8988T (cell line): Measurements from ENCODE around the gene TRPT1.

Experiments used
- DNase-seq: peaks from one replicate; pipeline ENCODE4 v3.0.0; 2011

TRPT1 gene

GRCh38 chr11:64225608-64226506 is at the start of gene TRPT1, which contains the start of gene NUDT22:
TSS of gene TRPT1 (minus strand) at chr11:64226186. CDS start at chr11:64225860, 326 bp downstream.
TSS of gene NUDT22 (plus strand) at chr11:64226274. CDS start at chr11:64226653, 379 bp downstream.
- DNase-seq: peak; percentile 98

GRCh38 chr11:64275031-64275800 is 49.2 kb upstream of the TRPT1 start:
- no peak for DNase-seq

GRCh38 chr11:64269540-64270220 is 43.7 kb upstream of the TRPT1 start:
- DNase-seq: peak; percentile 68

- DNase-seq: no peak
These were observed 43.0 kb upstream of the TRPT1 start for GRCh38 chr11:64268893-64269539.

- no peak for DNase-seq
These were observed 42.3 kb upstream of the TRPT1 start for GRCh38 chr11:64268025-64268892.

- no peak for DNase-seq
These were observed 41.4 kb upstream of the TRPT1 start for GRCh38 chr11:64267207-64267945.

GRCh38 chr11:64266339-64266738 is 40.4 kb upstream of the TRPT1 start:
- DNase-seq: no peak

- no peak for DNase-seq
These were observed 39.5 kb upstream of the TRPT1 start for GRCh38 chr11:64265176-64266160.

- DNase-seq: no peak
These were observed 38.4 kb upstream of the TRPT1 start for GRCh38 chr11:64264371-64264852.

GRCh38 chr11:64263947-64264317 is 37.9 kb upstream of the TRPT1 start:
- no peak for DNase-seq

GRCh38 chr11:64263021-64263946 is 37.3 kb upstream of the TRPT1 start:
- no peak for DNase-seq

- no peak for DNase-seq
These were observed 36.5 kb upstream of the TRPT1 start for GRCh38 chr11:64262271-64263002.

- DNase-seq: no peak
These were observed 35.6 kb upstream of the TRPT1 start for GRCh38 chr11:64261556-64262080.

- DNase-seq: no peak
These were observed 34.2 kb upstream of the TRPT1 start for GRCh38 chr11:64260147-64260708.

- DNase-seq: no peak
These were observed 33.6 kb upstream of the TRPT1 start for GRCh38 chr11:64259533-64260067.

- no peak for DNase-seq
These were observed 33.1 kb upstream of the TRPT1 start for GRCh38 chr11:64258946-64259532.
